Measurements from ENCODE around the gene TRIP6. TPM values are rescaled to one million over a fixed set of nuclear protein-coding genes. Genes with fewer than 3 reads are reported as not detected.

The TRIP6 gene
- total RNA-seq, 1 donor from 2014 or later = 56.5 TPM

DNA sequence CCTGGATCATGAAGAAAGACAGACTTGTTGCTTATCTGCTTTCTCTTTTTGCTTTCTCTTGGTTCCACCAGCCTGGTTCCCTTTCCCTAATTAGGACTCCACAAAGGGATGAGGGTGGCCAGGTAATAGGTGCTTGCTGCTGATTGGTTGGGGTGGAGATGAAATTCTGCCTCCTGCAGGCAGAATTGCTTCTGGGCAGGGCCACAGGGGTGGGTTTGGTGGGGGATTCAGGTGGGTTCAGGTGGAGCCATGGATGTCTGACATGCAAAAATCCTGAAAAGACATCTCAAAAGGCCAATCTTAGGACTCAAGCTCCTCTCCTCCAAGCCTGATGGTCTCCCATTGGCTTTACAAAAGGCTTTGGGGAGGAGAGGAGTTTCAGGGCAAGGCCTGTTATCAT, 53.9 kb downstream of the TRIP6 start:
- ATAC-seq (no peak), DNase-seq (no peak)
- intact Hi-C loops (cut with DNase I) = no loop called here
- no peak overlapping the region for H3K4me3 ChIP-seq
- H3K9me3 ChIP-seq = no peaks in the 10 kb centered on the region
- H3K27ac ChIP-seq = no peak overlapping the region
- no peaks in the 10 kb centered on the region for H3K27me3 ChIP-seq (ENCODE audit: low read depth)
- no peaks in the 10 kb centered on the region for H3K4me1 ChIP-seq
- no peaks in the 10 kb centered on the region for H3K36me3 ChIP-seq
- TF ChIP-seq, protein P1, sequence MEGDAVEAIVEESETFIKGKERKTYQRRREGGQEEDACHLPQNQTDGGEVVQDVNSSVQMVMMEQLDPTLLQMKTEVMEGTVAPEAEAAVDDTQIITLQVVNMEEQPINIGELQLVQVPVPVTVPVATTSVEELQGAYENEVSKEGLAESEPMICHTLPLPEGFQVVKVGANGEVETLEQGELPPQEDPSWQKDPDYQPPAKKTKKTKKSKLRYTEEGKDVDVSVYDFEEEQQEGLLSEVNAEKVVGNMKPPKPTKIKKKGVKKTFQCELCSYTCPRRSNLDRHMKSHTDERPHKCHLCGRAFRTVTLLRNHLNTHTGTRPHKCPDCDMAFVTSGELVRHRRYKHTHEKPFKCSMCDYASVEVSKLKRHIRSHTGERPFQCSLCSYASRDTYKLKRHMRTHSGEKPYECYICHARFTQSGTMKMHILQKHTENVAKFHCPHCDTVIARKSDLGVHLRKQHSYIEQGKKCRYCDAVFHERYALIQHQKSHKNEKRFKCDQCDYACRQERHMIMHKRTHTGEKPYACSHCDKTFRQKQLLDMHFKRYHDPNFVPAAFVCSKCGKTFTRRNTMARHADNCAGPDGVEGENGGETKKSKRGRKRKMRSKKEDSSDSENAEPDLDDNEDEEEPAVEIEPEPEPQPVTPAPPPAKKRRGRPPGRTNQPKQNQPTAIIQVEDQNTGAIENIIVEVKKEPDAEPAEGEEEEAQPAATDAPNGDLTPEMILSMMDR (IDR thresholded peaks at IDR 0.05) = no peak

Small RNA genes within 50 kb of the gene (microRNA-seq; reads per million reads assigned to microRNA genes)
- not detected for gene MIR6875 (ENCODE audit: borderline number of aligned reads)

Other genes with a start within 250 kb of the TRIP6 start
- 0.35 TPM for gene TFR2, start 225.8 kb upstream of the TRIP6 start, total RNA-seq
- gene ACTL6B, start 210.9 kb upstream of the TRIP6 start, total RNA-seq = not detected
- 247 TPM for gene GNB2, start 193.6 kb upstream of the TRIP6 start, total RNA-seq
- 53.4 TPM for gene GIGYF1, start 173.1 kb upstream of the TRIP6 start, total RNA-seq
- 21.5 TPM for gene POP7, start 161.3 kb upstream of the TRIP6 start, total RNA-seq
- gene EPO, start 146.9 kb upstream of the TRIP6 start, total RNA-seq = not detected
- gene ZAN, start 133.8 kb upstream of the TRIP6 start, total RNA-seq = not detected
- 68.6 TPM for gene EPHB4, start 39.9 kb upstream of the TRIP6 start, total RNA-seq
- gene SLC12A9, start 14.7 kb upstream of the TRIP6 start, total RNA-seq = 43.6 TPM
- gene SRRT, start 7.7 kb downstream of the TRIP6 start, total RNA-seq = 105 TPM
- gene UFSP1, start 22.3 kb downstream of the TRIP6 start, total RNA-seq = 2.3 TPM
- 0.97 TPM for gene ACHE, start 28.5 kb downstream of the TRIP6 start, total RNA-seq
- gene MUC3A, start 82.1 kb downstream of the TRIP6 start, total RNA-seq = 1.7 TPM
- gene MUC12, start 102.2 kb downstream of the TRIP6 start, total RNA-seq = 1.2 TPM
- gene MUC17, start 152.7 kb downstream of the TRIP6 start, total RNA-seq = not detected
- gene TRIM56, start 218.1 kb downstream of the TRIP6 start, total RNA-seq = 61.9 TPM

All from lower lobe of right lung (tissue), 2 donors.